Chondrocyte (in vitro differentiated cells): ENCODE data around the gene TBC1D8. TPM values are rescaled to one million over a fixed set of nuclear protein-coding genes. Genes with fewer than 3 reads are reported as not detected.
A peak's percentile ranks its signal among the peaks of the same experiment; 100 is the strongest.

ENCODE experiments used
- DNase-seq: peaks from one replicate; pipeline ENCODE4 v3.0.0; 2021; ENCODE audit warnings: mixed read lengths, low spot score
- H3K27ac Mint-ChIP-seq: one replicate; pipeline ENCODE4 v1.8.0; 2021; ENCODE audit warnings: mild to moderate bottlenecking, moderate library complexity, mixed read lengths; ENCODE audit not compliant: unreplicated experiment
- H3K27me3 Mint-ChIP-seq: 2 replicates; pipeline ENCODE4 v1.8.0; 2021; ENCODE audit warnings: low read depth, mixed read lengths
- H3K36me3 Mint-ChIP-seq: 2 replicates; pipeline ENCODE4 v1.8.0; 2021; ENCODE audit warnings: low read depth, mixed read lengths
- H3K4me1 Mint-ChIP-seq: 2 replicates; pipeline ENCODE4 v1.8.0; 2021; ENCODE audit warnings: low read depth, mild to moderate bottlenecking, mixed read lengths
- H3K4me3 Mint-ChIP-seq: one replicate; pipeline ENCODE4 v1.8.0; 2021; ENCODE audit warnings: mild to moderate bottlenecking, moderate library complexity, mixed read lengths; ENCODE audit not compliant: unreplicated experiment
- H3K9me3 Mint-ChIP-seq: 2 replicates; pipeline ENCODE4 v1.8.0; 2021; ENCODE audit warnings: low read depth, mixed read lengths
- CTCF ChIP-seq: fragments of 200-600 bp; sonication (generic); IDR thresholded peaks from 2 replicates; pipeline ENCODE4 v1.5.0; 2021; ENCODE audit warnings: antibody characterized with exemption, mild to moderate bottlenecking, moderate library complexity
- total RNA-seq: library from RNA; stranded (reverse); gene quantifications from 3 replicates; pipeline ENCODE4 v1.2.1, GENCODE V29; 2021

The TBC1D8 gene
- total RNA-seq, 1 donor from 2014 or later, result 8.2 TPM

- H3K27ac Mint-ChIP-seq, result no peak overlapping the region
- peak; percentile 56 for DNase-seq
- H3K4me1 Mint-ChIP-seq, result no peaks in the 10 kb centered on the region
These were observed 181.2 kb downstream of the TBC1D8 start for GRCh38 chr2:100969998-100970397.

GRCh38 chr2:100968146-100969145, 182.7 kb downstream of the TBC1D8 start:
- no peaks in the 10 kb centered on the region for H3K9me3 Mint-ChIP-seq
- no peak overlapping the region for H3K27ac Mint-ChIP-seq
- no peaks in the 10 kb centered on the region for H3K4me1 Mint-ChIP-seq
- no peaks in the 10 kb centered on the region for H3K27me3 Mint-ChIP-seq
- no peak for DNase-seq
- peaks cover 35% of the 10 kb centered on the region for H3K36me3 Mint-ChIP-seq
- no peak for TF ChIP-seq CTCF
- no peak overlapping the region for H3K4me3 Mint-ChIP-seq

More at GRCh38 chr2:100969998-100970397, 181.2 kb downstream of the TBC1D8 start:
- no peaks in the 10 kb centered on the region for H3K9me3 Mint-ChIP-seq
- H3K36me3 Mint-ChIP-seq, result peaks cover 37% of the 10 kb centered on the region
- H3K4me3 Mint-ChIP-seq, result no peak overlapping the region
- no peaks in the 10 kb centered on the region for H3K27me3 Mint-ChIP-seq
- no peak for TF ChIP-seq CTCF

- Mint-ChIP-seq H3K9me3 (no peaks in the 10 kb centered on the region), H3K27me3 (no peaks in the 10 kb centered on the region), H3K27ac (no peak overlapping the region), H3K4me3 (no peak overlapping the region), H3K4me1 (no peaks in the 10 kb centered on the region), H3K36me3 (peaks cover 32% of the 10 kb centered on the region)
- DNase-seq, result no peak
- no peak for TF ChIP-seq CTCF
These were observed 183.5 kb downstream of the TBC1D8 start for GRCh38 chr2:100967716-100968115.

- Mint-ChIP-seq H3K4me1 (no peaks in the 10 kb centered on the region), H3K9me3 (no peaks in the 10 kb centered on the region), H3K36me3 (peaks cover 26% of the 10 kb centered on the region), H3K27me3 (no peaks in the 10 kb centered on the region), H3K27ac (no peak overlapping the region), H3K4me3 (no peak overlapping the region)
- DNase-seq, result no peak
- TF ChIP-seq CTCF, result no peak
These were observed 185.6 kb downstream of the TBC1D8 start for GRCh38 chr2:100965596-100965995.

GRCh38 chr2:100964681-100965169, 186.5 kb downstream of the TBC1D8 start:
- TF ChIP-seq CTCF, result no peak
- no peaks in the 10 kb centered on the region for H3K27me3 Mint-ChIP-seq
- H3K27ac Mint-ChIP-seq, result no peak overlapping the region
- H3K36me3 Mint-ChIP-seq, result peaks cover 20% of the 10 kb centered on the region
- H3K9me3 Mint-ChIP-seq, result no peaks in the 10 kb centered on the region
- H3K4me3 Mint-ChIP-seq, result no peak overlapping the region
- H3K4me1 Mint-ChIP-seq, result peaks cover 2% of the 10 kb centered on the region
- DNase-seq, result no peak
